Psoas muscle (tissue), 8 donors: ENCODE measurements around the gene LSAMP. TPM values are rescaled to one million over a fixed set of nuclear protein-coding genes. Genes with fewer than 3 reads are reported as not detected.

Experiments
- ATAC-seq, 4 donors: fragments of 200-7000 bp; cut with Tn5 transposase; one replicate each; pipeline ENCODE4 v1.9.1; 2020; ENCODE audit warnings: moderate library complexity in 3 of 4, mild to moderate bottlenecking in 2 of 4
- DNase-seq, 2 donors: peaks; one replicate each; pipeline ENCODE4 v3.0.0-alpha.2; 2020
- H3K27ac ChIP-seq: fragments of 200-600 bp; one replicate; pipeline ENCODE4 v1.8.0; 2022
- H3K27me3 ChIP-seq, 3 donors: fragments of 200-600 bp in 1 of 3; one replicate each; pipeline versions ENCODE4 v1.6.1 to v1.8.0; 2013 to 2022; ENCODE audit warnings: low read length in 2 of 3, mild to moderate bottlenecking in 2 of 3, moderate library complexity in 1 of 3; ENCODE audit not compliant: insufficient read depth in 3 of 3
- H3K36me3 ChIP-seq, 2 donors: fragments of 200-600 bp in 1 of 2; one replicate each; pipeline versions ENCODE4 v1.6.1 to v1.8.0; 2013 to 2022; ENCODE audit warnings: low read depth in 1 of 2, mild to moderate bottlenecking in 1 of 2, moderate library complexity in 1 of 2; ENCODE audit not compliant: insufficient read depth in 1 of 2
- H3K4me1 ChIP-seq: fragments of 200-600 bp; one replicate; pipeline ENCODE4 v1.8.0; 2022
- H3K4me3 ChIP-seq: fragments of 200-600 bp; one replicate; pipeline ENCODE4 v1.8.0; 2022; ENCODE audit warnings: mild to moderate bottlenecking
- H3K9me3 ChIP-seq: fragments of 200-600 bp; one replicate; pipeline ENCODE4 v1.8.0; 2022
- WGBS, 3 donors: extraction: QIAGEN DNeasy Blood & Tissue Kit; methylation state at CpG; one replicate each; pipeline versions ENCODE4 v1.1.6 to v1.1.7; 2013; 5-methylcytosine and 5-hydroxymethylcytosine counted together
- intact Hi-C, 2 donors: fragments of 100-400 bp; cut with DNase I; formaldehyde crosslinking; loops; one replicate each; pipeline versions ENCODE4 v1.11.0 to v1.14.2; 2022
- polyA plus RNA-seq, 3 donors: library from polyadenylated mRNA; stranded (reverse); fragments of 200-250 nt; gene quantifications; one replicate each; pipeline ENCODE4 v1.2.3, GENCODE V29; 2013
- total RNA-seq, 4 donors: library from RNA; stranded (reverse); fragmentation: NEBNext Ultra II Directional in 2 of 4; extraction: Animal tissue kit (Norgen Biotek cat#: 25700) in 2 of 4; gene quantifications; one replicate each; pipeline versions ENCODE4 v1.2.1 to v1.2.4, GENCODE V29; 2021 to 2023
- TF ChIP-seq, protein P1 (sequence below): fragments of 200-600 bp; IDR thresholded peaks from one replicate; pipeline ENCODE4 v1.8.0; 2022; ENCODE audit warnings: antibody characterized with exemption
- donor health status: healthy with polysubstance abuse.
- donor health status: DM: no; HTN: no; CAD: no; lungs with moderate emphysema.
- donor health status: Bipolar disorder and iron deficiency.
- donor health status: healthy.
- donor health status: DM: yes; HTN: yes; CAD: no.
- donor health status: DM: no; HTN: no; CAD: no.
- donor health status: DM: no; HTN: no; CAD: no.
- donor health status: DM: yes; HTN: yes; CAD: no.

The LSAMP gene
- total and polyA plus RNA-seq, 7 donors = 0.01 to 0.17 (median 0.04) TPM; not detected in 4

DNA sequence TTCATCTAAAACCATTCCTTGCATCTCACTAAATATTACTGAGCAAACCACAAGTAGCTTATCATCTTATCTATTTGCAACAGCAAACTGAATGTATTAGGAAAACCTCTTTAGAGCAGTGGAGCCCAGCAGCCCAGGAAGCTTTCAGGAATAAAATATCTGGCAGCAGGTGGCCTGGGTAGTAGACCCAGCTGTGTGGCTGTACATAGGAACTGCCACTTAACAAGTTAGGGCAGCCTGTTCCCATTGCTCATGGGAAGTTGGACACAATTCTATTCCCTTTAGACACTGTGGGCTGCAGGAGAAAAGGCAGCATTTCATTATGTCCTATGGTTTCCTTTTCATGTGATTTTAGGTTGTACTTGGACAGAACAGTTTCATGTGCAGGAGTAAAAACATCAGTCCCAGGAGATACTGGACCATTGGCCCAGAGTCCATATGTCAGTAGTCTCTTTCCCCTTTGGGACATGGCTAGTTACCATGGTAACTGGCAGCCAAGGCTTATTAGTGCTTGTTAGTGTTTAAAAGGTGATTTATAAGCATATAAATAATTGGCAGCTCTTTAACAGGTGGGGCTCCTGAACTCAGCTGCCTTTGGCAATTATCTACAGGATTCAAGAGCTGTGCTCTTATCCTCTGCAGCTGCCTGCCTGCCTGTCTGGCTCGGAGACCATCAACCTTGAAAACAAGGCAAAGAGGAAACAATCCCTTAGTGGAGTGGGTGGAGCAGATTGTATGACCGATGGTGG lies 28.9 kb upstream of the LSAMP start:
- Histone ChIP-seq H3K4me3 (no peak overlapping the region), H3K4me1 (no peaks in the 10 kb centered on the region), H3K36me3 (no peaks in the 10 kb centered on the region), H3K9me3 (no peaks in the 10 kb centered on the region), H3K27me3 (no peaks in the 10 kb centered on the region), H3K27ac (no peak overlapping the region)
- WGBS, 3 donors = 4 to 9% (median 7%) methylated on average over 2 of the region's 2 CpGs
- DNase-seq (no peak), ATAC-seq (no peak)
- intact Hi-C loops = no loop called here
- TF ChIP-seq, protein P1, sequence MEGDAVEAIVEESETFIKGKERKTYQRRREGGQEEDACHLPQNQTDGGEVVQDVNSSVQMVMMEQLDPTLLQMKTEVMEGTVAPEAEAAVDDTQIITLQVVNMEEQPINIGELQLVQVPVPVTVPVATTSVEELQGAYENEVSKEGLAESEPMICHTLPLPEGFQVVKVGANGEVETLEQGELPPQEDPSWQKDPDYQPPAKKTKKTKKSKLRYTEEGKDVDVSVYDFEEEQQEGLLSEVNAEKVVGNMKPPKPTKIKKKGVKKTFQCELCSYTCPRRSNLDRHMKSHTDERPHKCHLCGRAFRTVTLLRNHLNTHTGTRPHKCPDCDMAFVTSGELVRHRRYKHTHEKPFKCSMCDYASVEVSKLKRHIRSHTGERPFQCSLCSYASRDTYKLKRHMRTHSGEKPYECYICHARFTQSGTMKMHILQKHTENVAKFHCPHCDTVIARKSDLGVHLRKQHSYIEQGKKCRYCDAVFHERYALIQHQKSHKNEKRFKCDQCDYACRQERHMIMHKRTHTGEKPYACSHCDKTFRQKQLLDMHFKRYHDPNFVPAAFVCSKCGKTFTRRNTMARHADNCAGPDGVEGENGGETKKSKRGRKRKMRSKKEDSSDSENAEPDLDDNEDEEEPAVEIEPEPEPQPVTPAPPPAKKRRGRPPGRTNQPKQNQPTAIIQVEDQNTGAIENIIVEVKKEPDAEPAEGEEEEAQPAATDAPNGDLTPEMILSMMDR = no peak

GRCh38 chr3:116473602-116474001 lies 28.3 kb upstream of the LSAMP start:
- Histone ChIP-seq H3K27ac (no peak overlapping the region), H3K4me1 (no peaks in the 10 kb centered on the region), H3K36me3 (no peaks in the 10 kb centered on the region), H3K4me3 (no peak overlapping the region), H3K27me3 (no peaks in the 10 kb centered on the region), H3K9me3 (no peaks in the 10 kb centered on the region)
- TF ChIP-seq, protein P1 = no peak
- intact Hi-C loops = no loop called here
- DNase-seq = no peak
- ATAC-seq = no peak

GRCh38 chr3:116470605-116471197 lies 25.4 kb upstream of the LSAMP start:
- no peaks in the 10 kb centered on the region for H3K27me3 ChIP-seq
- intact Hi-C loops = no loop called here
- H3K9me3 ChIP-seq = no peaks in the 10 kb centered on the region
- H3K36me3 ChIP-seq = no peaks in the 10 kb centered on the region
- DNase-seq (no peak), ATAC-seq (no peak)
- H3K4me1 ChIP-seq = no peaks in the 10 kb centered on the region
- TF ChIP-seq, protein P1 = no peak
- 74 to 82% (median 78%) methylated on average over 4 of the region's 4 CpGs for WGBS, 3 donors
- H3K27ac ChIP-seq = no peak overlapping the region
- H3K4me3 ChIP-seq = no peak overlapping the region

DNA sequence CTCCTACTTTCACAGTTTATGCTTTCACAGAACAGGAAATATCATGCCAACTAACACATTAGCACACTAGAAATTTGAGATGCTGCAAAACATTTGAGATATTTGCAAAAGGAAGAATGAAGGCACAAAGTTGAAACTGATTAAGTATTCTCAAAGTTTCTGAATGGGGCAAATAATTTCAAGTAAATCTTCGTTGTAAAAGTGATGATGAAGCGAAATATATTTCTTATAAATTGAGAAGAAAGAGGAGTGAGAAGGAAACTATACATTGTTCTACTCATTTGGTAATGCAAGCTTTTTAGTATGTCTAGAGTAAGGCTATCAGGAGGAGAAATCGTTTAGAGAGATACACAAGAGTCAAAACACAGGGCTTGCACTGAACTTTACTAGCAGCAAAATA lies 24.3 kb upstream of the LSAMP start:
- Histone ChIP-seq H3K9me3 (no peaks in the 10 kb centered on the region), H3K27ac (no peak overlapping the region), H3K27me3 (no peaks in the 10 kb centered on the region), H3K4me1 (no peaks in the 10 kb centered on the region), H3K4me3 (no peak overlapping the region), H3K36me3 (no peaks in the 10 kb centered on the region)
- no peak for DNase-seq
- 65 to 68% (median 65%) methylated on average over 3 of the region's 3 CpGs for WGBS, 3 donors
- intact Hi-C loops = no loop called here
- no peak for ATAC-seq
- TF ChIP-seq, protein P1 = no peak
